ENCODE measurements around the gene CD79B. TPM values are rescaled to one million over a fixed set of nuclear protein-coding genes. Genes with fewer than 3 reads are reported as not detected.
"Not testable (repeated sequence)": the region's sequence is repeated elsewhere in the genome, so short reads cannot be mapped to it uniquely, and the experiment has no call there.

CD79B gene
- polyA plus RNA-seq, 1 donor: 1.2 TPM

DNA sequence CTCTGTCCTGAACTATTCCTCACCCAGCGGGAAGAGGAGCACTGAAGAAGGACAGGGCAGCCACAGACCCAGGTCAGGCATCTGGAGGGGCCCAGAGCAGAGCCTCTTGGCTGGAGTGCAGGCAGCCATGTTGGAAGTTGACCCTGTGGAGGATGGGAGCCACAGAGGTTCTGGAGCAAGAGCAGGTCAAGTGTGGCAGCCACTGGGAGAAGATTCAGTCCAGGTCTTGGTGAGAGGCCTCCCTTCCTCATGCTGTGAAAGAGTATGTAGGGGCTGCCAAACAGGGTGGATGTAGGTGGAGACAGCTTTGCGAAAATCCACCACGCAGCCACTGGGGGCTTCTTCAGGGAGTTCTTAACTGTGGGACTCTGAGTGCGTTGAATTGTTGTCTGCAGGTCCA lies 590 bp upstream of the CD79B start:
- H3K27me3 ChIP-seq (ENCODE audit: control insufficient read depth, insufficient read depth, low read length): no peaks in the 10 kb centered on the region
- no peak overlapping the region for H3K4me3 ChIP-seq (ENCODE audit: low read length)
- no peak overlapping the region for H3K27ac ChIP-seq (ENCODE audit: low read length)
- no peaks in the 10 kb centered on the region for H3K36me3 ChIP-seq (ENCODE audit: control insufficient read depth, insufficient read depth, low read length)
- no peak for DNase-seq
- H3K9me3 ChIP-seq (ENCODE audit: control insufficient read depth, low read depth, low read length): no peaks in the 10 kb centered on the region
- WGBS (ENCODE audit: insufficient coverage, low lambda C conversion rate): no CpG with 5 or more reads among the region's 4 CpGs
- no peaks in the 10 kb centered on the region for H3K4me1 ChIP-seq (ENCODE audit: control insufficient read depth, insufficient read depth, low read length)

DNA sequence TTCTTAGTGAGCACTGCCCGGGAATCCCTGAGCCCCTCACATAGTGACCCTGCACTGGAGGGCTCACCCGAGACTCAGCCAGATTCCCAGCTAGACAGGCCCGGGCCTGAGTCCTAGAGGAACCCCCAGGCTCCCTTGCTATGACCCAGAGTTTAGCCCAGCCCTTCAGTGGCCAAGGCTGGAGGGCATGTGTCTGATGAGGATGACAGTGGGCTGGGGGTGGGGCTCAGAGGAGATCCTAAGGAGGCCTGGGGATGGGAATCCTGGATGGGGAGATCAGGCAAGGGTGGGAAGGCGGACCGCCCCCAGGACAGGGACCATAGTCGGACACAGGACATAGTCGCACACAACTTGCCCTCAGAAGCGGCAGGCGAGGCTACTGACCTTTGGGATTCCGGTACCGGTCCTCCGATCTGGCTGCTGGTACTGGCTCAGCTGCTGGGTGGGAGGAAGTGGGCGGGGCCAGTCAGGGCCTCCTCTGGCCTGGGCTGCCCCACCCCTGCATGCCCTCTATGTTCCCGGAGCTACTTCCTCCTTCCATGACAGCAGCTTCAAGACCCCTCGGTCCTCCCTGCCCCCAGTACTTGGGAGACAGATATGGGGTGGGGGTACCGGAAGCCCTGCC lies 1.1 kb downstream of the CD79B start:
- H3K27ac ChIP-seq (ENCODE audit: low read length): no peak overlapping the region
- peak in 1 of 2 donors; percentile 42 for DNase-seq
- no peak overlapping the region for H3K4me3 ChIP-seq (ENCODE audit: low read length)

DNA sequence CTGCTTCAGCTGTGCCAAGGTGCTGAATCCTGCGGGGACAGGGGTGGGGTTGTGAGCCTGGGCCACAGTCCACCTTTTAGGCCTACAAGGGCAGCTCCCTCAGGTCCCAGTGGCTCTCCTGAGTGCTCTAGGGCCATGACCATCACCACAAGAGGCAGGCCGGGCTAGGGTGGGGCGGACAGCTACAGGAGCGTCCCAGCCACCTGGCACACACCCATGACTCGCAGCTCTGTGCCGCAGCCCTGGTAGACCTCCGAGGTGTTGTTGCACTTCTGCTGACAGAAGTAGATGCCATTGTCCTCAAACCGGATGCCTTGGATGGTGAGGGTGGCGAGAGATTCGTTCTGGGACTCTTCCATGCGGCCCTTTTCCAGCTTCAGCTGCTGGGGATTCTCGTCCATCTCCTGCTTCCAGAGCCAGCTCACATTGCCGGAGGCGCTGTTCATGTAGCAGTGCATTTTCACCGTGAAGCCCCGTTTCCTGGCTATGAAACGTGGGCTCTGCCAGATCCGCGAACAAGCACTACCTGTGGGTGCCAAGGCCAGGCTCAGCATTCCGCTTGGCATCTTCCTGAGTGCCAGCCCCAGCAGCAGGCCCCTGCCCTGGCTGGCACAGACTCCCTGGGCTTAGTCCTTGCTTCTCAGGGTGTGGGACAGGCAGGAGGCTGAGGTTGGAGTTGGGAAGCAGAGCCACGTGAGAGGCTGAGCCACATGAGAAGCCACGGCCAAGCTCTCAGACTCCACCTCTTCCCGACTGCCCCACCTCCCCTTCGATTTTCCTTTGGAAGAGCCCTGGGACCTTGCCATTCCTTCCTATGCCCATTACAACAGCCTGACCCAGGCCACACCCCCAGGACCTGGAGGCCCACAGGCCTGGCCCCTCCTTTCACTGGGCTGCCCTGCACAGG lies 2.0 kb downstream of the CD79B start:
- no peak overlapping the region for H3K4me3 ChIP-seq (ENCODE audit: low read length)
- no CpG with 5 or more reads among the region's 24 CpGs for WGBS (ENCODE audit: insufficient coverage, low lambda C conversion rate)
- no peaks in the 10 kb centered on the region for H3K36me3 ChIP-seq (ENCODE audit: control insufficient read depth, insufficient read depth, low read length)
- H3K27me3 ChIP-seq (ENCODE audit: control insufficient read depth, insufficient read depth, low read length): no peaks in the 10 kb centered on the region
- H3K9me3 ChIP-seq (ENCODE audit: control insufficient read depth, low read depth, low read length): no peaks in the 10 kb centered on the region
- H3K4me1 ChIP-seq (ENCODE audit: control insufficient read depth, insufficient read depth, low read length): no peaks in the 10 kb centered on the region
- DNase-seq: no peak
- H3K27ac ChIP-seq (ENCODE audit: low read length): no peak overlapping the region

More for the DNA sequence above, 1.1 kb downstream of the CD79B start:
- H3K27me3 ChIP-seq (ENCODE audit: control insufficient read depth, insufficient read depth, low read length): no peaks in the 10 kb centered on the region
- no peaks in the 10 kb centered on the region for H3K36me3 ChIP-seq (ENCODE audit: control insufficient read depth, insufficient read depth, low read length)
- no CpG with 5 or more reads among the region's 16 CpGs for WGBS (ENCODE audit: insufficient coverage, low lambda C conversion rate)
- H3K9me3 ChIP-seq (ENCODE audit: control insufficient read depth, low read depth, low read length): no peaks in the 10 kb centered on the region
- H3K4me1 ChIP-seq (ENCODE audit: control insufficient read depth, insufficient read depth, low read length): no peaks in the 10 kb centered on the region

DNA sequence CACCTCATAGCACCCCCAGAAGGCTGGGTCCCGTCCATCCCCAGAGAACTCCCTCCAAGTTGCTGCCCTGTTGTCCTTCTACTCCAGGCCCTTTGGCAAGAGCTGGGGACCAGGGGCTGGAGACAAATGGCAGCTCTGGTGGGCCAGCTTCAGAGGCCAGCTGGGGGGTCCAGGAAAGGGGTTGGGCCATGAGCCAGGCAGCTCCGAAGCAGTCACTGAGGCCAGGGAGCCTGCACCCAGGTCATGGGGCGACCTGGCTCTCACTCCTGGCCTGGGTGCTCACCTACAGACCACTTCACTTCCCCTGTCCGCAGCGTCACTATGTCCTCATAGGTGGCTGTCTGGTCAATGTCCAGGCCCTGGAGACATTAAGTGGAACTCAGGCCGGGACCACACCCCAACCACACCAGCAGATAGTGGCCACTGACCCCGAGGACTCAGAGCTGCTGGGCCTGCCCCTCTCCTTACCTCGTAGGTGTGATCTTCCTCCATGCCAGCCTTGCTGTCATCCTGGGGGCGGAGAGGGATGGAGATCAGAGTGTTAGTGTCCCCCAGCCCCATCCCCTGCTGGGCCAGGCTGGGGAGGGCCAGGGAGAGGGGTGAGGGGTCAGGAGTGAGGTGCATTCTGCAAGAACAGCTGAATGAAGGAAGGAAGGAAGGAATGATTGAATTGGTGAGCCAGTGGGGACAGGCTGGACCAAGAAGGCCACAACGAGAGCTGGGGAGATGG lies 3.0 kb downstream of the CD79B start:
- no peaks in the 10 kb centered on the region for H3K9me3 ChIP-seq (ENCODE audit: control insufficient read depth, low read depth, low read length)
- no peak overlapping the region for H3K4me3 ChIP-seq (ENCODE audit: low read length)
- no CpG with 5 or more reads among the region's 10 CpGs for WGBS (ENCODE audit: insufficient coverage, low lambda C conversion rate)
- H3K36me3 ChIP-seq (ENCODE audit: control insufficient read depth, insufficient read depth, low read length): no peaks in the 10 kb centered on the region
- H3K4me1 ChIP-seq (ENCODE audit: control insufficient read depth, insufficient read depth, low read length): no peaks in the 10 kb centered on the region
- no peaks in the 10 kb centered on the region for H3K27me3 ChIP-seq (ENCODE audit: control insufficient read depth, insufficient read depth, low read length)
- no peak overlapping the region for H3K27ac ChIP-seq (ENCODE audit: low read length)
- DNase-seq: no peak

DNA sequence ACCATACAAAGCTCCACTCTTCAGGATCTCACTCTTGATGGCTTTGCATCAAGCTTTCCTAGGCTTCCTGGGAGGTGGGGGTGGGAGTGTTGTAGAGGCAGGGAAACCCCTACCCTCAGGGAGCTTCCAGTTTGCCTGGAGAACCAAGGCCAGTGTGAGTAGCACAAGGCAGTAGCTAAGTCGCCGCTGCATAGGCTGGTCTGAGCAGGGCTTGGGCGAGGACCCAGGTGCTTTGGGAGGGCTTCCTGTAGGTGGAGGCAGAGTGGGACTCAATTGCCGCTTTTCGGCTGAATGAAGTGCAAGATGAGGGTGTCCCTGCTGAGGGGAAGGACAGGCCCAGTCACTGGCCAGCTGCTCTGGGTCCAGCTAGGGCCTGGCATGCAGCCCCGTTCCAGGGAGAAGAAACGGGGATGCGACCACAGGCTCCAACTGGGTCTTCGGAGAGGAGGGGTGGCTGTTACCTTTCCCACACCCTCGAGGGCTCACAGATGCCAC lies 3.9 kb downstream of the CD79B start:
- no CpG with 5 or more reads among the region's 10 CpGs for WGBS (ENCODE audit: insufficient coverage, low lambda C conversion rate)
- no peaks in the 10 kb centered on the region for H3K4me1 ChIP-seq (ENCODE audit: control insufficient read depth, insufficient read depth, low read length)
- H3K27me3 ChIP-seq (ENCODE audit: control insufficient read depth, insufficient read depth, low read length): no peaks in the 10 kb centered on the region
- no peaks in the 10 kb centered on the region for H3K9me3 ChIP-seq (ENCODE audit: control insufficient read depth, low read depth, low read length)
- no peak for DNase-seq
- no peak overlapping the region for H3K4me3 ChIP-seq (ENCODE audit: low read length)
- no peaks in the 10 kb centered on the region for H3K36me3 ChIP-seq (ENCODE audit: control insufficient read depth, insufficient read depth, low read length)
- H3K27ac ChIP-seq (ENCODE audit: low read length): no peak overlapping the region

- Histone ChIP-seq H3K9me3 (ENCODE audit: control insufficient read depth, low read depth, low read length) (no peaks in the 10 kb centered on the region), H3K4me1 (ENCODE audit: control insufficient read depth, insufficient read depth, low read length) (no peaks in the 10 kb centered on the region), H3K27me3 (ENCODE audit: control insufficient read depth, insufficient read depth, low read length) (no peaks in the 10 kb centered on the region), H3K27ac (ENCODE audit: low read length) (no peak overlapping the region), H3K4me3 (ENCODE audit: low read length) (no peak overlapping the region), H3K36me3 (ENCODE audit: control insufficient read depth, insufficient read depth, low read length) (no peaks in the 10 kb centered on the region)
- DNase-seq: no peak
- no CpG with 5 or more reads among the region's 8 CpGs for WGBS (ENCODE audit: insufficient coverage, low lambda C conversion rate)
Observed at GRCh38 chr17:63927464-63928171, 4.5 kb downstream of the CD79B start.

GRCh38 chr17:63926164-63926563 lies 6.0 kb downstream of the CD79B start:
- no CpG with 5 or more reads among the region's 2 CpGs for WGBS (ENCODE audit: insufficient coverage, low lambda C conversion rate)
- H3K27me3 ChIP-seq (ENCODE audit: control insufficient read depth, insufficient read depth, low read length): no peaks in the 10 kb centered on the region
- no peak for DNase-seq

DNA sequence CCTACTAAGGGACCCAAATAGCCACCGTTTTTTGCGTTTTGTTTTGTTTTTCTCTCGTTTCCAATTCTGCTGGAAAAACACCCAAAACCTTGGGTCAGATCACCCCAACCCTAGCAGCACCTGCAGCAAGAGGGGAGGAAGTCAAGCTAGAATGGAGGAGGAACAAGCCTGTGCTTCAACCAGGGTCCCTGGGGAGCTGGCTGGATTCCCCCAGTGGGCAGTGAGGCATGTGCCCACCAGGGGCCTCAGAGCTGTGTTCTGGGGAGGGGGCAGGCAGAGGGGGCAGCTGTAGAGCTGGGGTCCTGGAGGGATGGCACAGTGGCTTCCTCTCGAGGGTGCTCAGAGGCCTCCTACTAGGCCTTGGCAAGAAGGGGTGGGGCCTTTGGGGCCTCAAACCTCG lies 6.5 kb downstream of the CD79B start:
- no CpG with 5 or more reads among the region's 5 CpGs for WGBS (ENCODE audit: insufficient coverage, low lambda C conversion rate)
- Histone ChIP-seq H3K36me3 (ENCODE audit: control insufficient read depth, insufficient read depth, low read length) (no peaks in the 10 kb centered on the region), H3K27me3 (ENCODE audit: control insufficient read depth, insufficient read depth, low read length) (no peaks in the 10 kb centered on the region), H3K27ac (ENCODE audit: low read length) (no peak overlapping the region), H3K4me1 (ENCODE audit: control insufficient read depth, insufficient read depth, low read length) (no peaks in the 10 kb centered on the region), H3K4me3 (ENCODE audit: low read length) (no peak overlapping the region), H3K9me3 (ENCODE audit: control insufficient read depth, low read depth, low read length) (no peaks in the 10 kb centered on the region)
- no peak for DNase-seq

More at GRCh38 chr17:63926164-63926563, 6.0 kb downstream of the CD79B start:
- Histone ChIP-seq H3K4me1 (ENCODE audit: control insufficient read depth, insufficient read depth, low read length) (no peaks in the 10 kb centered on the region), H3K27ac (ENCODE audit: low read length) (no peak overlapping the region), H3K9me3 (ENCODE audit: control insufficient read depth, low read depth, low read length) (no peaks in the 10 kb centered on the region), H3K4me3 (ENCODE audit: low read length) (no peak overlapping the region), H3K36me3 (ENCODE audit: control insufficient read depth, insufficient read depth, low read length) (no peaks in the 10 kb centered on the region)

DNA sequence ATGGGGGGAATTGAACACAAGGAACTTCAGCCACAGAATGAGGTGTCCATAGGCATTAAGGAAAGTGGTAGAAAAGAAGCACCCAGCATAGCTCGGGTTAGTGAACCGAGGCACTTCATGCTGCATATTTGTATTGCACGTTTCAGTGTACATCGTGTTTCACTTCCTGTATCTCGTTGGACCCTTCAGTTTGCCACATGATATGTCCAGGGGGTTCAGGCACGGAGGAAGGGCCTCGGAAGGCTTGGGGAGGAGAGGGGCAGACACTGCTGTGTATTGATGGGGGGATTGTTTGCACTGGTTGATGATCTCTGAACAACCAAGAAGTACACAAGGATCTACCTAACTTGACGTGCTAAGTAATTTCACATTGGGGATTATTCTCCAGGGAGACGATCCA lies 9.7 kb downstream of the CD79B start:
- H3K27me3 ChIP-seq (ENCODE audit: control insufficient read depth, insufficient read depth, low read length); DNase-seq; H3K36me3 ChIP-seq (ENCODE audit: control insufficient read depth, insufficient read depth, low read length); H3K4me1 ChIP-seq (ENCODE audit: control insufficient read depth, insufficient read depth, low read length); H3K9me3 ChIP-seq (ENCODE audit: control insufficient read depth, low read depth, low read length); H3K27ac ChIP-seq (ENCODE audit: low read length); H3K4me3 ChIP-seq (ENCODE audit: low read length): not testable (repeated sequence)
- WGBS (ENCODE audit: insufficient coverage, low lambda C conversion rate): no CpG with 5 or more reads among the region's 9 CpGs

- not testable (repeated sequence) for H3K27ac ChIP-seq (ENCODE audit: low read length); H3K4me1 ChIP-seq (ENCODE audit: control insufficient read depth, insufficient read depth, low read length); H3K27me3 ChIP-seq (ENCODE audit: control insufficient read depth, insufficient read depth, low read length); H3K9me3 ChIP-seq (ENCODE audit: control insufficient read depth, low read depth, low read length); H3K4me3 ChIP-seq (ENCODE audit: low read length); H3K36me3 ChIP-seq (ENCODE audit: control insufficient read depth, insufficient read depth, low read length); DNase-seq
- WGBS (ENCODE audit: insufficient coverage, low lambda C conversion rate): no CpG with 5 or more reads among the region's 5 CpGs
Observed at GRCh38 chr17:63920779-63921178, 11.4 kb downstream of the CD79B start.
